Gastroesophageal sphincter (tissue), 3 donors: ENCODE data around the gene F5.

Experiments
- CTCF ChIP-seq, 4 experiments: fragments of 200-600 bp in 2 of 4; fragments of 450-650 bp in 2 of 4; sonication (generic) in 1 of 4; IDR thresholded peaks; one replicate each; pipeline ENCODE4 v1.5.1; 2017 to 2019; ENCODE audit warnings: antibody characterized with exemption in 4 of 4, mild to moderate bottlenecking in 2 of 4, moderate library complexity in 2 of 4
- POLR2A ChIP-seq, 2 donors: fragments of 450-650 bp; IDR thresholded peaks; one replicate each; pipeline ENCODE4 v1.6.1; 2017; ENCODE audit warnings: antibody characterized with exemption in 2 of 2, mild to moderate bottlenecking in 2 of 2, moderate library complexity in 1 of 2
- POLR2AphosphoS5 ChIP-seq: sonication (generic); formaldehyde crosslinking; IDR thresholded peaks from one replicate; pipeline ENCODE4 v1.6.1; 2017; ENCODE audit warnings: antibody characterized with exemption

DNA sequence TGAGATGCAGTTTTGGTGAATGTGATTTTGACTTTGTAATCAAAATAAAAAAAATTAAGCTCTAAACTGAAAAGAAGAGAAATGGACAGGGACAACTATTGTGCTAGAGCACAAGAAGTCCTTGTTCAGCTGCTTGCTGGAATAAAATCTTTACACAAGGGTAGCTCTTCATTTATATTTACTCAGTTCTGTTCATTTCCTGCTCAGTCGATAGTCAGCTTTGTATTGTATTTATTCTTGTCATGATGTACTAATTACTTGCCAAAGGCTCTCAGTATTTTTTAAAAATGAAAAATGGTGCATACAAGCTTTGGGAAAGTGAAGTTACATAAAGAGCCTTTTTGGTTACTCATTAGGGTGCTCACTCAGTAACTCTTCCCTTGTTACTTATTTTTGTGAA lies 17.8 kb downstream of the F5 start:
- TF ChIP-seq CTCF (IDR thresholded peaks at IDR 0.05) (no peak), POLR2AphosphoS5 (no peak), POLR2A (IDR thresholded peaks at IDR 0.05) (no peak)
